GM23248 (cell line): ENCODE results near the gene GCN1. TPM values are rescaled to one million over a fixed set of nuclear protein-coding genes. Genes with fewer than 3 reads are reported as not detected.
A peak's percentile ranks its signal among the peaks of the same experiment; 100 is the strongest.

ENCODE experiments used
- DNase-seq: peaks from one replicate; pipeline ENCODE4 v3.0.0-alpha.2; 2015
- H2AFZ ChIP-seq: fragments of 200-600 bp; sonication (generic); 2 replicates; pipeline ENCODE4 v1.6.1; 2016; ENCODE audit warnings: antibody characterized with exemption
- H3F3A ChIP-seq: fragments of 200-600 bp; sonication (generic); 2 replicates; pipeline ENCODE4 v1.6.1; 2016; ENCODE audit warnings: mild to moderate bottlenecking, antibody characterized with exemption, mixed run types; ENCODE audit not compliant: insufficient read depth
- H3K27ac ChIP-seq: fragments of 200-600 bp; sonication (generic); 2 replicates; pipeline ENCODE4 v1.5.1; 2016; ENCODE audit warnings: mild to moderate bottlenecking
- H3K27me3 ChIP-seq: fragments of 200-600 bp; sonication (generic); replicated peaks from 2 replicates; pipeline ENCODE4 v1.6.1; 2016; ENCODE audit warnings: mild to moderate bottlenecking; ENCODE audit not compliant: insufficient read depth
- H3K36me3 ChIP-seq: fragments of 200-600 bp; sonication (generic); 2 replicates; pipeline ENCODE4 v1.6.1; 2016; ENCODE audit warnings: low read depth, mild to moderate bottlenecking
- H3K4me1 ChIP-seq: fragments of 200-600 bp; sonication (generic); 2 replicates; pipeline ENCODE4 v1.6.1; 2016; ENCODE audit warnings: mild to moderate bottlenecking; ENCODE audit not compliant: insufficient read depth
- H3K4me2 ChIP-seq: fragments of 200-600 bp; sonication (generic); one replicate; pipeline ENCODE4 v1.6.1; 2016; ENCODE audit warnings: mild to moderate bottlenecking; ENCODE audit not compliant: unreplicated experiment
- H3K4me3 ChIP-seq: fragments of 200-600 bp; sonication (generic); 2 replicates; pipeline ENCODE4 v1.5.1; 2016; ENCODE audit warnings: mild to moderate bottlenecking
- H3K79me2 ChIP-seq: fragments of 200-600 bp; sonication (generic); 2 replicates; pipeline ENCODE4 v1.6.1; 2016; ENCODE audit warnings: mild to moderate bottlenecking; ENCODE audit not compliant: insufficient read depth
- H3K9ac ChIP-seq: fragments of 200-600 bp; sonication (generic); 2 replicates; pipeline ENCODE4 v1.6.1; 2016; ENCODE audit warnings: mild to moderate bottlenecking
- H3K9me2 ChIP-seq: fragments of 200-600 bp; sonication (generic); 2 replicates; pipeline ENCODE4 v1.6.1; 2016; ENCODE audit warnings: mixed run types, mild to moderate bottlenecking, moderate library complexity; ENCODE audit not compliant: insufficient read depth
- H3K9me3 ChIP-seq: fragments of 200-600 bp; sonication (generic); one replicate; pipeline ENCODE4 v1.6.1; 2017; ENCODE audit warnings: low read depth
- H4K20me1 ChIP-seq: fragments of 200-600 bp; sonication (generic); 2 replicates; pipeline ENCODE4 v1.6.0; 2016; ENCODE audit not compliant: insufficient read depth
- EZH2 ChIP-seq: fragments of 200-600 bp; sonication (generic); IDR thresholded peaks from 2 replicates; pipeline ENCODE4 v1.6.1; 2018; ENCODE audit warnings: antibody characterized with exemption, mild to moderate bottlenecking; ENCODE audit not compliant: insufficient read depth, poor library complexity, severe bottlenecking
- EZH2phosphoT487 ChIP-seq: fragments of 200-600 bp; sonication (generic); IDR thresholded peaks from 2 replicates; pipeline ENCODE4 v1.6.1; 2018; ENCODE audit warnings: antibody characterized with exemption, moderate library complexity, mild to moderate bottlenecking, low read depth; ENCODE audit not compliant: insufficient read depth
- WGBS, 2 experiments: methylation state at CpG; one replicate each; pipeline ENCODE4 v1.1.6; 2015 to 2017; ENCODE audit warnings: low lambda C conversion rate in 2 of 2, low coverage in 1 of 2; ENCODE audit errors: missing lambda C conversion rate in 2 of 2; 5-methylcytosine and 5-hydroxymethylcytosine counted together
- in situ Hi-C: fragments of 300-500 bp; cut with MboI; formaldehyde crosslinking; loops from 2 replicates; pipeline ENCODE4 v1.15.0; 2020
- polyA plus RNA-seq: library from polyadenylated mRNA; unstranded; fragments of >200 nt; fragmentation: Nextera tagmentation; extraction: Ambion mirVana; gene quantifications from 2 replicates; pipeline ENCODE4 v1.2.1, GENCODE V29; 2016
- total RNA-seq: library from RNA; depleted of rRNA; stranded (reverse); fragments of >200 nt; shearing (Covaris generic); gene quantifications from 2 replicates; pipeline ENCODE4 v1.2.3, GENCODE V29; 2014

GCN1 gene
- total and polyA plus RNA-seq, 2 experiments from 2014 or later: 24.2 to 74.8 TPM

DNA sequence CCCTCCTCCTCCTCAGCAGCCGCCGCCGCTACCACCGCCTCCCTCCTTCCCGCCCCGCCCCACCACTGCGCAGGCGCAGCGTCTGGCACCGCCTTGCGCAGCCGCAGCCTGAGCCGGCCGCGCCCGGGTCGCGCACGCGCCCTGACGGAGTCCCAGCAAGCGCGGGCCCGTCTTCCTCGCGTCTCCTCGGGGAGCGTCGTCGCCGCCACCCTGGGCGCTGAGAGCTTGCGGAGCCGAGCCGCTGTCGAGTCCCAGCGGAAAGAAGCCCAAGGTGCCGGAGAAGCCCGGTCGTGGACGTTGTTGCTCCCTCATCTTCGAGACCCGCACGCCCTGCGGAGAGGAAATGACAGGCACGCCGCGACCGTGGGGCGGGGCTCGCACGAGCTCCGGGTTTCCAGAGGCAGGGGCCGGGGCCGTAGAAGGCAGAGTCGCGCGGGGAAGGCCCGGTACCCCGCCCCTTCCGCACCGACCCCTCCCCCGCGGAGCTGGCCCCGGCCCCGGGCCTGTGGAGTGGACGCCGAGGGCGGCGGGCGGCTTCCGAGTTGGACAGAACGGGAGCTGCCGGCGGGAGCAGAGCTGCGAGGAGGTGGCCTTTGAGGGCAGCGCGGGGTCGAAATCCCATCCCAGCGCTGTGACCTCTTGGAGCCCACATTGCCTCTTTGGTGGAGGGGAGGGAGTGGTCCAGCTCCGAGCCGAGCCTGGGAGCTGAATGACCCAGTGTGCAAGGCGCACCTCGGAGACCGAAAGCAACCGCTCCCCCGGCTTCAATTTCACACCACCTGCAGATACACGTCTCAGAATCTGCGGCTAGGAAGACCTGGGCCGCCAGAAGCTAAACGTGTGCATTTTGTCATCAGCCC, 77.5 kb downstream of the GCN1 start:
- Histone ChIP-seq H3K4me1 (peaks cover 36% of the 10 kb centered on the region), H4K20me1 (no peaks in the 10 kb centered on the region; the same call in 1 of the 2 replicates), H3K9ac (peak overlapping the region; percentile 93), H3K9me2 (no peaks in the 10 kb centered on the region), H3K9me3 (no peaks in the 10 kb centered on the region), H3K4me2 (peak overlapping the region; percentile 98), H2AFZ (peak overlapping the region; percentile 84), H3K4me3 (peak overlapping the region; percentile 96), H3F3A (peaks cover 45% of the 10 kb centered on the region), H3K36me3 (no peaks in the 10 kb centered on the region), H3K27ac (peak overlapping the region; percentile 91), H3K79me2 (peaks cover 57% of the 10 kb centered on the region), H3K27me3 (no peaks in the 10 kb centered on the region)
- in situ Hi-C loops: no loop called here
- peak; percentile 96 for DNase-seq
- WGBS, 2 experiments: 0 to 2% methylated on average over 64 to 87 of the region's 91 CpGs
- no peak for TF ChIP-seq EZH2
- TF ChIP-seq EZH2phosphoT487: no peak

DNA sequence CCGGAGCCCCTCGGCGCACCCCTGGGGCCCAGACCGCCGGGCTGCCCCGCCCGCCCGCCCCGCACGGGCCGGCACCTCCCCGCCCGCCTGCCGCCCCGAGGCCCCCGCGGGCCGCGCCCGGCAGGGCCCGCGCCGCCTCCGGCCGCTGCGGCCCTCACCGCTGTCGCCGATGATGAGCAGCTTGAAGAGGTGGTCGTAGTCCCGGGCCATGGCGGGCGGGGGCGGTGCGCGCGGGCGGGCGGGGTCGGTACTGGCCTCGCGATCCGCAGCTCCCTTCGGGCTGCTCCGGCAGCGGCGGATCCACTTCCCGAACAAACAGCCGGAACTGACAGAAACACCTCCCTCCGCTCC, 78.1 kb downstream of the GCN1 start, which contains the start of gene RAB35:
Gene RAB35, minus strand, starts transcription at position 313 of the 351 bp plus-strand sequence. Its CDS starts 103 bp downstream, at position 210.
- Histone ChIP-seq H3K27ac (peak within 1 kb of the TSS; percentile 91), H3K9me2 (no peaks in the 10 kb centered on the region), H2AFZ (peak within 1 kb of the TSS; percentile 84), H3K27me3 (no peaks in the 10 kb centered on the region), H4K20me1 (no peaks in the 10 kb centered on the region; the same call in 1 of the 2 replicates), H3K4me3 (peak within 1 kb of the TSS; percentile 96), H3K79me2 (peaks cover 63% of the 10 kb centered on the region), H3K9me3 (no peaks in the 10 kb centered on the region), H3K4me1 (peaks cover 36% of the 10 kb centered on the region), H3K9ac (peak within 1 kb of the TSS; percentile 93), H3K4me2 (peak within 1 kb of the TSS; percentile 98), H3F3A (peaks cover 40% of the 10 kb centered on the region), H3K36me3 (no peaks in the 10 kb centered on the region)
- no peak for DNase-seq
- WGBS, 2 experiments: 0 to 3% methylated on average over 14 to 22 of the region's 50 CpGs
- in situ Hi-C loops: no loop called here
- TF ChIP-seq EZH2: no peak
- TF ChIP-seq EZH2phosphoT487: no peak

DNA sequence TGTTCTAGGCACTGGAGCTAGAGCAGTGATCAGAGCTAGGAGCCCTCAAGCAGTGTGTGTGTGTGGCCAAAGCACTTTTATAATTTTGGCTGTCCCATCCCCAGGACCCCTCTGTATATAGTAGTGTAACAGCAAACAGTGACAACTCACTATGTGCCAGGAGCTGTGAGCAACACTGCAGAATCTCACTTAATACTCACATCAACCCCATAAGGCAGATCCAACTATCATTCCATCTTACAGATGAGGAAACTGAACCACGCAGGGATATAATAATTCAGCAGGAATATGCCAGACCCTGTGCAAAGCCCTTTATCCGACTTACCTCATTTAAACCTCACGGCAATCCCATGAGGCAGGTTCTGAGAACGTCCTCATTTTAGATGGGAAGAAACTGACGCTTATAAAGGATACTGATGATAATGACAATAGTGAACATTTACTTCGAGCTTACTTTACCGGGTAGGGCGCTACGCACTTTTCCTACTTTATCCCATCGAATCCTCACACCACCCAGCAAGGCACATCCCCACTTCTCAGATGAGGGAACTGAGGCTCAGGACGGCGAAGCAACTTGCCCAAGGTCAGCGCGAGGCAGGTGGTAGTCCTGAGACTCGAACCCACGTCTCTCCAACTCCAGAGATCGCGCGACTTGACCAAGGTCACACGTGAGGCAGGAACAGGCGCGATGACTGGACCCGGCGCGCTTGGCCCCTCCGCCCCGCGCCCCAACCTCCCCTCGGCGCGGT, 78.6 kb downstream of the GCN1 start:
- Histone ChIP-seq H3K4me3 (peak overlapping the region; percentile 96), H3K9me2 (no peaks in the 10 kb centered on the region), H3K4me2 (peak overlapping the region; percentile 85), H3K79me2 (peaks cover 69% of the 10 kb centered on the region), H3F3A (peaks cover 35% of the 10 kb centered on the region), H3K27ac (peak overlapping the region; percentile 30), H3K9ac (peak overlapping the region; percentile 93), H3K9me3 (no peaks in the 10 kb centered on the region), H4K20me1 (no peaks in the 10 kb centered on the region; the same call in 1 of the 2 replicates), H3K27me3 (no peaks in the 10 kb centered on the region), H3K36me3 (no peaks in the 10 kb centered on the region), H3K4me1 (peaks cover 36% of the 10 kb centered on the region), H2AFZ (peak overlapping the region; percentile 32; the same call in 1 of the 2 replicates)
- 5 to 6% methylated on average over 20 to 22 of the region's 31 CpGs for WGBS, 2 experiments
- peak; percentile 81 for DNase-seq
- TF ChIP-seq EZH2phosphoT487: no peak
- no peak for TF ChIP-seq EZH2
- in situ Hi-C loops: no loop called here

- Histone ChIP-seq H3K36me3 (no peaks in the 10 kb centered on the region), H3F3A (peaks cover 27% of the 10 kb centered on the region), H3K27ac (0 out of 2 replicates have a peak overlapping the region, but pooled peaks have one; percentile 1), H3K9ac (peak overlapping the region; percentile 93), H3K9me2 (no peaks in the 10 kb centered on the region), H3K9me3 (no peaks in the 10 kb centered on the region), H3K27me3 (no peaks in the 10 kb centered on the region), H2AFZ (no peak overlapping the region), H3K4me2 (peak overlapping the region; percentile 85), H4K20me1 (no peaks in the 10 kb centered on the region; the same call in 1 of the 2 replicates), H3K4me3 (peak overlapping the region; percentile 96), H3K79me2 (peaks cover 74% of the 10 kb centered on the region), H3K4me1 (peaks cover 31% of the 10 kb centered on the region)
- TF ChIP-seq EZH2: no peak
- no peak for TF ChIP-seq EZH2phosphoT487
- WGBS, 2 experiments: 91 to 98% methylated on average over 3 of the region's 3 CpGs
- in situ Hi-C loops: no loop called here
- no peak for DNase-seq
Measured at GRCh38 chr12:120115066-120115465, 79.4 kb downstream of the GCN1 start.
